ENCODE data around the gene RAB40A.
A peak's percentile ranks its signal among the peaks of the same experiment; 100 is the strongest.
"Not testable (repeated sequence)": the region's sequence is repeated elsewhere in the genome, so short reads cannot be mapped to it uniquely, and the experiment has no call there.

Gene RAB40A

GRCh38 chrX:103464072-103464773, 55.1 kb downstream of the RAB40A start:
- DNase-seq: peak; percentile 31

DNA sequence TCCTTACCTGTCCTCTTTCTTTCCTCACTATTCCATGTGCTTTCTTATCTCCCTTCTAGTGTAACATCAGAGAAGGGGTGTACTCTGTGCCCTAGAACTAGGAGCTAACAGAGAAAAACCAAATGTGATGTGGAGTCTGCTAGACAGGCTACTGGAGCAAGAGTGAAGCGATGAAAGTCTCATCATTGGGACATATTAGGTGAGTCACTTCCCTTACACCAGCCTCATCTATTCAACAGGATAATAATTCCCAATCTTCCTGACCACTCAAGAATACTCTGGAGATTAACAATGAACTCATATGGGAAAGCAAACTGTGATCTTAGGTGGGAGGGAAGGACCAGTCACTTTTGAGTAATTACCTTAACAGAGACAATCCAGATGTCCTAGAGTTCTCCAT, 58.1 kb downstream of the RAB40A start:
- DNase-seq: no peak

DNA sequence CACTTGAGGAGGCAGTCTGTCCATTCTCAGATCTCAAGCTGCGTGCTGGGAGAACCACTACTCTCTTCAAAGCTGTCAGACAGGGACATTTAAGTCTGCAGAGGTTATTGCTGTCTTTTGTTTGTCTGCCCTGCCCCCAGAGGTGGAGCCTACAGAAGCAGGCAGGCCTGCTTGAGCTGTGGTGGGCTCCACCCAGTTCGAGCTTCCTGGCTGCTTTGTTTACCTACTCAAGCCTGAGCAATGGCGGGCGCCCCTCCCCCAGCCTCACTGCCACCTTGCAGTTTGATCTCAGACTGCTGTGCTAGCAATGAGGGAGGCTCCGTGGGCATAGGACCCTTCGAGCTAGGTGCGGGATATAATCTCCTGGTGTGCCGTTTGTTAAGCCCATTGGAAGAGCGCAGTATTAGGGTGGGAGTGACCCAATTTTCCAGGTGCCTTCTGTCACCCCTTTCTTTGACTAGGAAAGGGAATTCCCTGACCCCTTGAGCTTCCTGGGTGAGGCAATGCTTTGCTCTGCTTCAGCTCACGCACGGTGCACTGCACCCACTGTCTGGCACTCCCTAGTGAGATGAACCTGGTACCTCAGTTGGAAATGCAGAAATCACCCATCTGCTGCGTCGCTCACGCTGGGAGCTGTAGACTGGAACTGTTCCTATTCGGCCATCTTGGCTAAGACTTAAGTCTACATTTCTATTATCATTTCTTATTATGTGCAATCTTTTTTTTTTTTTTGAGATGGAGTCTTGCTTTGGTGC, 59.1 kb downstream of the RAB40A start:
- DNase-seq: not testable (repeated sequence)

DNA sequence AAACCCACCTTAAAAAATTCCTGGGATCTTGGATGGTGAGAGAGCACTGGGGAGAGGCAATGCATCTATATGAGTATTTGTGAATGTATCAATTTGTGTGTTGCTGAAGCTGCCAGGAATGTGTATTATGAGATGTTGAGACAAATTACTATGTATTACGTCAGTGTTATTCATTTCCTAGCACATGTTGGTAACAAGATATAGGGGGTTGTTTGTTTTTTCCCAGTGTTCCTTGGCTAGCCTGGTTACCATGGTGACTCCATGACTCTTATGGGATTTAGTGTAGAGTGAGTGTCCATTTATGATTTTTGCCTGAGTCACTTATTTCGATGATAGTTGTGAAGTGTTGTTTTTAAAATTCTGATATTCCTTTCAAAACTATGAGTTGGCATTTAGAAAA, 65.6 kb downstream of the RAB40A start:
- DNase-seq: no peak

Data from right kidney (tissue), 1 donor.